Measurements from ENCODE around the gene SLC16A3.

GRCh38 chr17:82232876-82233785 is 4.3 kb downstream of the SLC16A3 start:
- no peak for TF ChIP-seq CTCF (IDR thresholded peaks at IDR 0.05; ENCODE audit: insufficient read depth, low read length)
- no peak for TF ChIP-seq POLR2AphosphoS5 (IDR thresholded peaks at IDR 0.05; ENCODE audit: low read depth)
- no peak for TF ChIP-seq GABPA (IDR thresholded peaks at IDR 0.05; ENCODE audit: low read depth)
- TF ChIP-seq SPI1 (IDR thresholded peaks at IDR 0.05; ENCODE audit: borderline replicate concordance, low read depth): no peak

All from HL-60 (cell line).